Glomerular visceral epithelial cell (primary cell): ENCODE results near the gene COBL.

ENCODE experiments used
- DNase-seq: peaks from one replicate; pipeline ENCODE4 v3.0.0-alpha.2; 2016; ENCODE audit errors: extremely low spot score

COBL gene

GRCh38 chr7:51026341-51026740, 290.3 kb downstream of the COBL start:
- DNase-seq, result no peak

DNA sequence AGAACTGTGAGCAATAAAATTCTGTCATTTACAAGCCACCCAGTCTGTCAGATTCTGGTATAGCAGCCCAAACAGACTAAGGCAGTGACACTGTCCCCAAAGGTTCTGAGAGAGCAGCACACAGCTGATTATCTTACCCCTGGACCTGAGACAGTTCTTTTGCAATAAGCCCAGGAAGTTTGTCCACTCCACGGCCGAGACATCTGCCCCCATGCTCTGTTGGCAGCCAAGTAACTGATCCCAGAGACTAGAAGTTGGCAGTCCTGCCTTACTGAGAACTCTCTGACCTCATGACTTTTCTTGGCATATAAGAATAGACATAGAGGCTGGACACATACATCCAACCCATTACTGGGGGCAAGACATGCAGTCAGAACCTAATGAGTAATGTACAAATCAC, 290.9 kb downstream of the COBL start:
- no peak for DNase-seq

DNA sequence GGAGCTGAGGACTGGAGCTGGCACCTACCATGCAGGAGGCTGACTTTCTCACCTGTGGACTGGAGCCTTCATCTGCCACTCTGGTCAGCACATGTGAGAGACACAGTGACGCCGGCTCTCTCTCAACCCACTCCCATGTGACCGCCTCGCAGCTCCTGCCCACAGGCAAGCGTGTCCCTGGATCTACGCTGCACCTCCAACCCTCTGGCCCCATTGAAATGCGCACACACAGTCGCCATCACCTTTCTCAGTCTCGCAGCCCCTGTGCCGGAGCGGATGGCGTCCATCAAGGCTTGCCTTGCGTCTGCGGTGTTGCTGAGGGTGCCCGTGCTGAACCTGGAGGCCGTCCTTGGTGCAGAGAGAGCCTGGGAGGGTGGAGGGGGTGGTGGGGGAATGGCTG, 291.7 kb downstream of the COBL start:
- no peak for DNase-seq

GRCh38 chr7:51023547-51023946, 293.1 kb downstream of the COBL start:
- no peak for DNase-seq

GRCh38 chr7:51022821-51023220, 293.8 kb downstream of the COBL start:
- no peak for DNase-seq

DNA sequence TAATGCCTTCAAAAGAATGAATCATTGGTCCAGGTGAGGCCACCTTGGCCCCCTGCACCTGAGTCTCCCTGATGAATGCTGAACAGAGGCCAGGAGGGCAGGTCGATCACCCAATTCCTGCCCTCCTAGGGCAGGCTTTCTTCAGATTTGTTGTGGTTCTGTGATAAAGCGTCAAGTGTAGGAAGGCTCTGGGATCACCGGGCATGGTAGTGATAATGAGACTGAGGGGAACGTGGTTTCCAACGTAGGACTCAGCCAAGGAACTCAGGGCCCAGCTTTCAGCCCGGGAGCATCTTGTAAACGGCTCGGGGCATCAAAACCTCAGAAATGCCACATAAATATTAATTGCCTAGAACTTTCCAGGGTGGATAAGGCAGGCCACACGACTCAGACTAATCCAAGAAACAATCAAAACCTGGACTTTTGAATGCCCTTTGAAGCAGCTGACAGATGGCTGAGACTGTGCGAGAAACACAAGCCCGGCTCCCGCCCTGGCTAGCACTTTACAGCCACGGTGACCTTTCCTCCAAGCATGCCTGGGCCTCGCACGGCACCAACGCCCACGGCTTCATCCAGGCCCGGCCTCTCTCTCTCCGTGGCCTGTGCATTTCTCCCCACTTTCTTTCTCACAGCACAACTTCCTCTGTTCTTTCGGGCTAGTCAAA, 294.6 kb downstream of the COBL start:
- no peak for DNase-seq

DNA sequence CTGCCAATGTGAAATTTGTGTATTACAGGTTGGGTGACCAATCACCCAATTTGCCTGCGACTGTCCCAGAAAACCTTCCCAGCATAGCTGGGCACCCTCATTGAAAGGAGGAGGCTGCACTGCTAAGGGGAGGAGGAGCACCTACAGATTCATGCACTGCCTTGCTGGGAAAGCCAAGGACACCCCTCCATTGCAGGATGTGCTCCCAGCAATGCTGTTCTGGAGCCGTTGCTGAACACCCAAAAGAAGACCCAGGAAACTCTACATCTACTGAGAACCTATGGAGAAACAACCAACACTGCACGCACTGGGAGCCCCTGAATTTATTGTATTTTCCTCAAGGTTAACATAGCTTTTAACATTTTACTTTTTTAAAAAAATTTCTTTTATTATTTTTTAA, 295.7 kb downstream of the COBL start:
- DNase-seq, result no peak

GRCh38 chr7:51019891-51020870, 296.4 kb downstream of the COBL start:
- DNase-seq, result no peak

DNA sequence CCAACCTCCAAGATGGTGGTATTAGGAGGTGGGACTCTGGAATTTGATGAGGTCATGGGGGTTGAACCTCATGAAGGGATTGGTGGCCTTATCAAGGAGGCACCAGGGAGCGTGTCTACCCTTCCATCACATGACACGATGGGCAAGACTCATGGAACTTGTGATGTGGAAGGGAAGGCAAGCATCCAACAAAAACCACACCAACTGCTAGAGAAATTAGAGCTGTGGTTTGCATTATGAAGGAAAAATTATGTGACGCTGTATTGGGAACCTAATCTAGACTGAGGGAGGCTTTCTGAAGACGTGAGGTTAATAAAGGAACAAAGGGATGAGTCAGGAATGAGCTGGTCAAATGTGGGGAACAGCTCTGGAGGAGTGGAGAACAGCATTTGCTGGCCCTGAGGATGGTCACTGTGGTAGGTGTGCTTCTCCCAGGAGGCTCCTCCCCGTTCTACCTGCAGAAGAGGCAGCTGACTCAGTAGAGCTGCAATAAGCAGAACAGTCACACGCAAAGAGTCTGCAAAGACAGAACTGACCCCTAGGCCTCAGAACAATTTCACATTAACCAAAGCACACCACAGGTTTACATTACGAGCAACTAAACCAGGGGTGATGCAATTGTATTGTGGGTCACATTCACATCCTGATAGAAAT, 297.3 kb downstream of the COBL start:
- DNase-seq, result peak; percentile 72

DNA sequence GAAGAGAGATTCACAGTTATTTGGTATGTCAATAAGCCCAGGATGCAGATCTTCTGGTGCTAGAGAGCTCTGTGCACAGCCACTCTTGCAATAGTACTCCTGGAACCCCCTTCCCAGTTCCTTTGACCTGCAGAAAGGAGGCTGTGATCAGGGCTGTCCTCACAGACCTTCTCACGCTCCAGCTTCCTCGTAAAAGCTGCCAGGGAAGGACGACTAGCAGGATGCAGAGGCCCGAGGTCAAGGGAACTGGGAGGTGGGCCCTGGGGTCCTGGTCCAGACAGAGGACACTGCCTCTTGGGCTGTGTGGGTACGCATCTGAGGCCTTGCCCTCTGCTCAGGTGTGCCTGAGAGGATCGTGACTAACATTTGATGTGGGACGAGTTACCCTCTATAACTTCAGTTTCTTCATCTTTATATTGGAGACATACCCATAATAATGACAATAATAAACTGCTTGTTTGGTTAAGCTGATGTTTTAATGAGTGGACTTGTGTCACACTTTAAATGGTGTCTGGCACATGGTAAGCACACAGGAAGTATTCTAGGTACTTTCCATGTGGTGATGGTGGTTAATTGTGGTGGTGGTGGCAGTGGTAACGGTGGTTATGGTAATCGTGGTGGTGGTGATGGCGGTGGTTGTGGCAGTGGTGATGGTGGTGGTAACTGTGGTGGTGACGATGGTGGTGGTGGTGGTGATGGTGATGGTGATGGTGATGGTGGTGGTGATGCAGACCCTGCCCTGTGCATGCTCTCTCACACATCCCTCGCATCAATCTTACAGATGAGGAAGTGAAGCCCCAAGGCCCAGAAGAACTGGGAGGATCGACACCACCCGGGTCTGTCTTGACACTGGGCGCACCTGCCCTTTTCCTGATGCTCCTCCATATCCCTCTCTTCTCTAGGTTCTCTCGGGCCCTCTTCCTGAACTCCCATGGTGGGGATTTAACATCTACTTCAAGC, 298.8 kb downstream of the COBL start:
- DNase-seq, result no peak

DNA sequence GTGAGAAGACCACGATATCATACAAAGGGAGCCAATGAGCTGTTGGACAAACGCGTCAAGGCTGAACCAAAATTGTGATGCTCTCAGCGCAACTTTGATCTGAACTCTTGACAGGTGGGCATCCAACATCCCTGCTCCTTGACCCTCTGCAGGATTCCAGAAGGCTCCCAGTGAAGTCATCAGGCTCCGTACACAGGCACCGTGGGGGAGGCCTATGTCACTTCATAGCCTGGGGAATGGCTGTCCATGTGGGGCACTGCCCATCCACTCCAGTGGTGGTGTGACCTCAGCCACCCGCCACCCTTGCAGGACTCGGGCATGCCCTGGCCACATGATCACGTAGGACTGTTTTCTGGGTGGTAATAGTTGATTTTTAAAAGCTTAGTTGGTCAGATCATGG, 300.1 kb downstream of the COBL start:
- DNase-seq, result no peak

GRCh38 chr7:51015581-51015980, 301.0 kb downstream of the COBL start:
- DNase-seq, result no peak

DNA sequence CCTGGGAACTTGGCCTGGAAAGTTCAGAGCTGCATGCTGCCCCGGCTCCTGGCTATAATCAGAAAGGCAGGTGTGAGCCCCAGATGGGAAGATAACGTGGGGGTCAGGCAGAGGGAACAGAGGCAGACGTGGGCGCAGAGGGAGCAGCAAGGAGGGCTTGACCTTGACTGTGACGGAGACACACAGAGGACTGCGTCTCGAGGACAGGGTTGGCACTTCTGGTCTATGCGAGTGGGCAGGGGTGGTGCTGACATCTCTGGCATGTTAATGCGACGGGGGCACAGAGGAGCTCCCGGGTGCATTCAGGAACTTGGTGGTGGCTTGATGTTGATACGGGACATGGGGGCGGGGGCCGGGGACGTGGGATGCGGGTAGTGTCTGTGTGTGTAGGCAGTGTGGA, 301.8 kb downstream of the COBL start:
- DNase-seq, result no peak

DNA sequence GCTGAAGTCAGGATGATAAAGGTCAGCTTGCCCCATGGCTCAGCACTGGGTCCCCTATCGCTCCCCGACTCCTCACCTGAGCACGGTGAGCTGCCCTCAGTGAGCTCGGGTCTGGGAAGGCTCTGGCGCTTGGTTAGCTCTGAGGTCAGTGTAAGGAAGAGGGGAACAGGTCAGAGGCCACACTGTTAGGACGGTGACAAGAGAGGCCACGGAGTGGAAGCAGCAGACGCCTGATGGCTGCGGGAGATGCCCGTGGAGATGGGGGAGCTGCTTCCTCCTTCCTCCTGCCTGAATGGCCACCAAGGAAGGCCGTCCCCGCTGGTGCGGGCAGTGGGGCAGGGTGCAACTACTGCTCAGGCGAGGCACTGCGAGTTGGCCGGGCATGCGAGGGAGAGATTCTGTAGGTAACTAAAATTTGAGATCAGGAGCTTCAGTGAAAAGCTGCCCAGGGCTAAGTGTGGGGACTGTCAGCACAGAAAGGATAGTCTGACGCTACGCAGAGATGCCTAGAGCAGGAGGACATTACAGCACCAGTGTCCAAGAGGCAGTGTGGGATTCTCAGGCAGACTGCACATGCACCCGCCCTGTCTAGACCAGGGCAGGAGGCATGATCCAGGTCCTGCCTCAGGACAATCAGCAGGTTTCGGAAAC, 302.6 kb downstream of the COBL start:
- DNase-seq, result no peak

DNA sequence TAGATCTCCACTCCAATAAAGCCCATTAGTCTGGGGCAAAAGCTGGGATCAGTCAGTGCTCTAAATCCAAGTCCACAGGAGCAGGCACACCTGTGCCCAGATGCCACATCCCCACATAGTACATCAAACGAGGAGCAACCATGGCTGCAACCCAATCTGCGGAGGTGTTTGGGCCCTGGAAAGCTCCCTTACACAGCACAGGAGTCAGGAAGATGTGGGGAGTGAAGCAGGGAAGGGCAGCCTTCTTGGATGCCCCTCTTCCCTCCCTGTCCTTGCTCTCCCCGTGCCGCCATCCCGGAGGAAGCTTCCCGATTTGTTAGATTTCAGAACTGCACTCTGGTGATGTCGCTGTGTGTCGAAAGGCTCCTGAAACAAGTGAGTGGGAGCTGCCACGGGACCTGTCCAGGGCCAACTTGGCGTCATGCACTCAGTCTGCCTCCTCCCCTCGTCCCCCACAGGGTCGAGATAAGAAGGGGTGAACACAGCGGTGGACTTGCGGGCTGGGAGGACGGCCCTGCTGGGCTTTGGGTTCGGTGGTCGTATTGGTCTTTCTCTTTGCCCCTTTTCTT, 303.3 kb downstream of the COBL start:
- no peak for DNase-seq

- DNase-seq, result no peak
Measured at GRCh38 chr7:51012569-51013217, 303.9 kb downstream of the COBL start.

- no peak for DNase-seq
Measured at GRCh38 chr7:51011710-51012350, 304.8 kb downstream of the COBL start.

GRCh38 chr7:51010534-51010933, 306.1 kb downstream of the COBL start:
- DNase-seq, result no peak

- DNase-seq, result peak; percentile 88
Measured at GRCh38 chr7:51009716-51010496, 306.7 kb downstream of the COBL start.
